HUES64 (cell line): Measurements from ENCODE around the gene TEX261.

Experiments
- H3K27ac ChIP-seq: 2 replicates; pipeline ENCODE4 v1.7.0; 2013; ENCODE audit warnings: low read depth, low read length, inconsistent platforms
- H3K27me3 ChIP-seq: 2 replicates; pipeline ENCODE4 v1.6.1; 2013; ENCODE audit warnings: mild to moderate bottlenecking, low read length; ENCODE audit not compliant: insufficient read depth
- H3K36me3 ChIP-seq: 2 replicates; pipeline ENCODE4 v1.6.1; 2013; ENCODE audit warnings: mild to moderate bottlenecking, low read length; ENCODE audit not compliant: insufficient read depth
- H3K4me1 ChIP-seq: 2 replicates; pipeline ENCODE4 v1.6.1; 2013; ENCODE audit warnings: mild to moderate bottlenecking, low read length, moderate library complexity; ENCODE audit not compliant: insufficient read depth
- H3K4me3 ChIP-seq: 2 replicates; pipeline ENCODE4 v1.5.1; 2013; ENCODE audit warnings: mild to moderate bottlenecking, low read length, moderate library complexity
- H3K9ac ChIP-seq: 2 replicates; pipeline ENCODE4 v1.6.1; 2013; ENCODE audit warnings: mild to moderate bottlenecking, low read depth, low read length
- H3K9me3 ChIP-seq: 2 replicates; pipeline ENCODE4 v1.6.1; 2013; ENCODE audit warnings: low read depth, low read length; ENCODE audit not compliant: insufficient read depth
- WGBS: fragments of 150-250, 120-280 bp; methylation state at CpG from one replicate; pipeline ENCODE4 v1.1.7; 2013; ENCODE audit warnings: missing lambda C conversion rate; 5-methylcytosine and 5-hydroxymethylcytosine counted together

The TEX261 gene

DNA sequence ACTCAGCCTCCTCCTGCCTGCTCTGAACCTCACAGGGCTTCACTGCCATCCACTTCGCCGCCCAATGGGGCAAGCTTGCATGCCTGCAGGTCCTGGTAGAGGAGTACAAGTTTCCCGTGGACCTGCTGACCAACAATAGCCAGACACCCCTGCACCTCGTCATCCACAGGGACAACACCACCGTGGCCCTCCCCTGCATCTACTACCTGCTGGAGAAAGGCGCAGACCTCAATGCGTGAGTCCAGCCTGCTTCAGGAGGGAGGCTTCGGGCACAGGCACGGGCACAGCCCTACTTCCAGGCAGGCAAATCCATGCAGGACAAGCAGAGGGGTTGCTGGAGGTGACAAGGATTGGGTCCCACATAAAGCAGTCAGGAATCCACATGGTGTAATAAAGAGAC lies 15.0 kb downstream of the TEX261 start:
- no peak overlapping the region for H3K4me3 ChIP-seq
- H3K9ac ChIP-seq: no peak overlapping the region
- peaks cover 51% of the 10 kb centered on the region for H3K27me3 ChIP-seq
- H3K4me1 ChIP-seq: peaks cover 16% of the 10 kb centered on the region
- WGBS: 91% methylated on average over 9 of the region's 9 CpGs
- no peaks in the 10 kb centered on the region for H3K36me3 ChIP-seq
- H3K27ac ChIP-seq: no peak overlapping the region
- H3K9me3 ChIP-seq: no peaks in the 10 kb centered on the region

DNA sequence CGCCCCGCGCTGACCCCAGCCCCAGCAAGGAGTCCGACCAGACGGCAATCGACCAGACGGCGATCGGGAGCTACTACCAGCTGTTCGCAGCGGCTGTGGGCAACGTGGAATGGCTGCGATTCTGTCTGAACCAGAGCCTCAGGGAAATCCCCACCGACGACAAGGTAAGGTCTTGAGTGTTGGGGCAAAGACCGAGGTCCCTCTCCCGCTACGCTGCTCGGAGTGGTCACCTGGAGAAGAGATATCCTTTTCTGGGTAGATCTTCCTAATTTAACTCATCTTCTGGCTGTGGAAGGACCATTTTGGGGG lies 15.5 kb downstream of the TEX261 start:
- no peaks in the 10 kb centered on the region for H3K9me3 ChIP-seq
- peaks cover 54% of the 10 kb centered on the region for H3K27me3 ChIP-seq
- no peaks in the 10 kb centered on the region for H3K36me3 ChIP-seq
- no peak overlapping the region for H3K27ac ChIP-seq
- H3K4me1 ChIP-seq: peaks cover 14% of the 10 kb centered on the region
- H3K9ac ChIP-seq: peak overlapping the region; percentile 56; the same call in 1 of the 2 replicates
- H3K4me3 ChIP-seq: peak overlapping the region; percentile 77
- WGBS: 16% methylated on average over 19 of the region's 19 CpGs

- Histone ChIP-seq H3K4me1 (peaks cover 14% of the 10 kb centered on the region), H3K4me3 (peak within 1 kb of the TSS; percentile 77), H3K27ac (no peak within 1 kb of the TSS), H3K36me3 (no peaks in the 10 kb centered on the region), H3K27me3 (peaks cover 56% of the 10 kb centered on the region), H3K9ac (peak within 1 kb of the TSS; percentile 56), H3K9me3 (no peaks in the 10 kb centered on the region)
- under 1% methylated on average over 67 of the region's 67 CpGs for WGBS
Measured at GRCh38 chr2:70978341-70979179, 16.1 kb downstream of the TEX261 start, which contains the start of gene ANKRD53. ANKRD53 (plus strand) TSS chr2:70978630; CDS start chr2:70978646, 16 bp downstream.

GRCh38 chr2:70977605-70978205 lies 17.0 kb downstream of the TEX261 start:
- Histone ChIP-seq H3K9ac (no peak overlapping the region), H3K27ac (no peak overlapping the region)

DNA sequence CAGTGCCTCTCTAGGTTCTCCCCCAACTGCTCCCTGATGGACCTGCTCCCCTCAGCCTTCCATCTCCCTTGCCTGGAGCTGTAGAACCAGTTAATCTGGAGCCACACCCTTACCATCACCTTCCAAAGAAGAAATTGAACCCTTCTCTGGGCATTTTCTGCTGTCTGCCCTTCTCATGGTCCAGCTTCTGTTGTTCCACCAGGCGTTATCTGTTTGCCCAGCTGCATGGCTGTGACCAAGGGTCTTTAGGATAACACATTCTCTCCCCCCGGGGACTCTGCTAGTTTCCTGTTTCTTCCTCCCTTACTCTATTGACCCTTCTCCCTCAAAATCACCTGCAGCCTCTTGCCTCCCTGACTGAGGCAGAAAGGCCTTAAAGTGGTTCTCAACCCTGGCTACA lies 19.4 kb downstream of the TEX261 start:
- H3K4me1 ChIP-seq: peaks cover 14% of the 10 kb centered on the region
- no peak overlapping the region for H3K9ac ChIP-seq
- peaks cover 76% of the 10 kb centered on the region for H3K27me3 ChIP-seq
- WGBS: 83% methylated on average over 2 of the region's 2 CpGs
- H3K36me3 ChIP-seq: no peaks in the 10 kb centered on the region
- no peak overlapping the region for H3K4me3 ChIP-seq
- no peak overlapping the region for H3K27ac ChIP-seq
- no peaks in the 10 kb centered on the region for H3K9me3 ChIP-seq

More at GRCh38 chr2:70977605-70978205, 17.0 kb downstream of the TEX261 start:
- no peaks in the 10 kb centered on the region for H3K36me3 ChIP-seq
- H3K27me3 ChIP-seq: peaks cover 61% of the 10 kb centered on the region
- 49% methylated on average over 9 of the region's 14 CpGs for WGBS
- H3K4me1 ChIP-seq: peaks cover 14% of the 10 kb centered on the region
- no peaks in the 10 kb centered on the region for H3K9me3 ChIP-seq
- peak overlapping the region; percentile 77 for H3K4me3 ChIP-seq

- Histone ChIP-seq H3K27ac (no peak overlapping the region), H3K4me1 (peaks cover 14% of the 10 kb centered on the region), H3K9ac (no peak overlapping the region), H3K27me3 (peaks cover 78% of the 10 kb centered on the region), H3K4me3 (no peak overlapping the region), H3K9me3 (no peaks in the 10 kb centered on the region), H3K36me3 (no peaks in the 10 kb centered on the region)
- 86% methylated on average over 3 of the region's 3 CpGs for WGBS
Measured at GRCh38 chr2:70974592-70974991, 20.1 kb downstream of the TEX261 start.

DNA sequence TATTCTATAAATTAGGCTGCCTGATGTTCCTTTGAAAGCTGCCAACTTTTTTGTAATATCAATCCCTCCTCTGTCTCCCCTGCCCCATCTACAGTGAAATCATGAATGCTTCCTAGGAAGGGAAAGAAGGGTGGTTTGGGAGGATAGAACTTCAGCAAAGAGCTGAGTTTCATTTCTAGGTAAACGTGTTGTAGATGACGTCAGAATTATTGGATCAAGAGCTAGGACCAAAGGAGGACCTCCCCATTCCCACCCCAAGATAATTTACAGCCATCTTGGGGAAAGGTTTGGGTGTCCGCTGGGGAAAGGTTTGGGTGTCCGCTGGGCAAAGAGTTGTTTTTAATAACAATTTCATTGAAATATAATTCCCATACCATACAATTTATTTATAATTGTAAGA lies 27.5 kb downstream of the TEX261 start:
- Histone ChIP-seq H3K27ac (no peak overlapping the region), H3K4me1 (no peaks in the 10 kb centered on the region; the same call in 1 of the 2 replicates), H3K9me3 (no peaks in the 10 kb centered on the region), H3K27me3 (peaks cover 93% of the 10 kb centered on the region), H3K4me3 (no peak overlapping the region), H3K36me3 (no peaks in the 10 kb centered on the region), H3K9ac (no peak overlapping the region)
- 50% methylated on average over 1 of the region's 4 CpGs for WGBS

GRCh38 chr2:70966681-70967080 lies 28.0 kb downstream of the TEX261 start:
- no peaks in the 10 kb centered on the region for H3K36me3 ChIP-seq
- no peaks in the 10 kb centered on the region for H3K9me3 ChIP-seq
- no peak overlapping the region for H3K27ac ChIP-seq
- H3K4me1 ChIP-seq: no peaks in the 10 kb centered on the region; the same call in 1 of the 2 replicates
- peaks cover 93% of the 10 kb centered on the region for H3K27me3 ChIP-seq
- H3K9ac ChIP-seq: no peak overlapping the region
- H3K4me3 ChIP-seq: no peak overlapping the region
- WGBS: 54% methylated on average over 4 of the region's 4 CpGs

GRCh38 chr2:70965506-70965905 lies 29.2 kb downstream of the TEX261 start:
- Histone ChIP-seq H3K27ac (no peak overlapping the region), H3K36me3 (no peaks in the 10 kb centered on the region), H3K9me3 (no peaks in the 10 kb centered on the region), H3K9ac (no peak overlapping the region), H3K4me3 (peak overlapping the region; percentile 48), H3K27me3 (peaks cover 87% of the 10 kb centered on the region), H3K4me1 (no peaks in the 10 kb centered on the region; the same call in 1 of the 2 replicates)
- 74% methylated on average over 13 of the region's 14 CpGs for WGBS

DNA sequence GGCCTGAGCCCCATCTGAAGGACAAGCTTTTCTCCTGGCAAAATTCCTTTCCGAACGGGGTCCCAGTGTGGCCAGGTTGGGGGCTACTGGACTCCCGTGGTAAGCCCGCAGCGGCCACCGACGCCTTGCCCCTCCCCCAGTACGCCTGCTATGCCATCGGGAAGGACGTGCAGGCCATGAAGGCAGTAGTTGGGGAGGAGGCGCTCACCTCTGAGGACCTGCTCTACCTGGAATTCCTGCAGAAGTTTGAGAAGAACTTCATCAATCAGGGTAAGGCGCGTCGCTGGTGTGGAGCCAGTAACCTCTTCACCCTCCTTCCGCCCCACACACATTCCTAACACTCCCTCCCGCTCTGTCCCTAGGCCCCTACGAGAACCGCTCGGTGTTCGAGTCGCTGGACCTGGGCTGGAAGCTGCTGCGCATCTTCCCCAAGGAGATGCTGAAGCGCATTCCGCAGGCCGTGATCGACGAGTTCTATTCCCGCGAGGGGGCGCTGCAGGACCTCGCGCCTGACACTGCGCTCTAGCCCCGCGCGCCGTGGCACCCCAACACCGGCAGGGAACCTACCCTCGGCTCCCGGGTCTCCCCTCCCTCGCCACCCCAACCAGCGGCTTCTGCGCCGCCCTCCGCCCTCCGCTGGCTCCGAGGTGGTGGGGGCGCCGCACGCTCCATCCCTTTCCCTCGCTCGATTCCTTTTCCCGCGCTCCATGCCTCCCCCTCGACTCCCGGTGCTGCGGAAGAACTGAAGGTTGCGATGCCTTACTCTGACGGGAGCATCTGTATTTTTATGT lies 29.9 kb downstream of the TEX261 start:
- WGBS: 5% methylated on average over 58 of the region's 59 CpGs
- no peaks in the 10 kb centered on the region; the same call in 1 of the 2 replicates for H3K4me1 ChIP-seq
- no peaks in the 10 kb centered on the region for H3K9me3 ChIP-seq
- H3K9ac ChIP-seq: no peak overlapping the region
- H3K4me3 ChIP-seq: peak overlapping the region; percentile 48
- no peak overlapping the region for H3K27ac ChIP-seq
- H3K36me3 ChIP-seq: no peaks in the 10 kb centered on the region
- peaks cover 80% of the 10 kb centered on the region for H3K27me3 ChIP-seq

DNA sequence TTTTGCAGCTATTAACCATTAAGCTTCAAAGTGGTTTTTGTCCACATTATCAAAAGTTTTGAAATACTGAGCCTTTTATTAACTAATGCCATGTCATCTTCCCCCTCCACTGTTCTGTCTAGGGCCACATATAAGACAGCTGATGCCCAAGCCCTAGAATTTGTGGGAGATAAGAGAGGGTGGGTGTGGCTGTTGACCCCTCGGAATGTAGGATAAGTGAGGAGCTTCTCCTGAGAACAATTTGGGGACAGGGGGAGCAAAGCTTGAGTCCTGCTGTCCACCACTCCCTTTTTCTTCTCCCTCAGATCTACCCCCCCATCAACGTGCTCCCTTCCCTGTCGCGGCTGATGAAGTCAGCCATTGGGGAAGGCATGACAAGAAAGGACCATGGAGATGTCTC lies 30.5 kb downstream of the TEX261 start:
- no peak overlapping the region for H3K27ac ChIP-seq
- H3K9me3 ChIP-seq: no peaks in the 10 kb centered on the region
- WGBS: 72% methylated on average over 4 of the region's 4 CpGs
- no peak overlapping the region for H3K4me3 ChIP-seq
- no peaks in the 10 kb centered on the region; the same call in 1 of the 2 replicates for H3K4me1 ChIP-seq
- H3K27me3 ChIP-seq: peaks cover 73% of the 10 kb centered on the region
- no peaks in the 10 kb centered on the region for H3K36me3 ChIP-seq
- H3K9ac ChIP-seq: no peak overlapping the region
